ENCODE measurements around the gene APOL6. TPM values are rescaled to one million over a fixed set of nuclear protein-coding genes. Genes with fewer than 3 reads are reported as not detected.

Gene APOL6
- total and polyA plus RNA-seq, 2 donors from 2014 or later = 5.5 to 30.2 TPM

GRCh38 chr22:35717572-35717971 is 69.3 kb downstream of the APOL6 start, which contains the start of gene APOL5:
Gene APOL5 (plus strand): TSS chr22:35717872. CDS start chr22:35717872, 0 bp downstream.
- TF ChIP-seq CTCF (IDR thresholded peaks at IDR 0.05; ENCODE audit: borderline replicate concordance, extremely low read depth, insufficient read depth) = no peak
- intact Hi-C loops (cut with DNase I) = no loop called here
- Histone ChIP-seq H3K27me3 (ENCODE audit: control insufficient read depth, insufficient read depth, low read length) (no peaks in the 10 kb centered on the region), H3K4me1 (ENCODE audit: control insufficient read depth in 2 of 3, insufficient read depth in 2 of 3, low read depth in 1 of 3, low read length in 3 of 3) (no peaks in the 10 kb centered on the region), H3K9me3 (ENCODE audit: control insufficient read depth in 2 of 3, insufficient read depth in 1 of 3, low read length in 3 of 3) (no peaks in the 10 kb centered on the region), H3K27ac (ENCODE audit: low read depth in 2 of 2, low read length in 2 of 2) (no peak within 1 kb of the TSS), H3K36me3 (ENCODE audit: control insufficient read depth in 2 of 3, insufficient read depth in 3 of 3, low read length in 3 of 3) (no peaks in the 10 kb centered on the region), H3K4me3 (ENCODE audit: low read length in 3 of 3) (no peak within 1 kb of the TSS), H3K9ac (ENCODE audit: low read length in 3 of 3) (no peak within 1 kb of the TSS)
- FAIRE-seq (no peak), DNase-seq (no peak)

Other genes starting within 250 kb of the APOL6 start
- 26.4 TPM for gene MCM5, start 248.3 kb upstream of the APOL6 start, total RNA-seq
- gene MCM5, start 248.3 kb upstream of the APOL6 start, polyA plus RNA-seq (ENCODE audit: insufficient read depth, low read depth, low replicate concordance) = 10.2 TPM
- 3.4 TPM for gene RASD2, start 107.6 kb upstream of the APOL6 start, total RNA-seq
- 1.1 TPM for gene RASD2, start 107.6 kb upstream of the APOL6 start, polyA plus RNA-seq (ENCODE audit: insufficient read depth, low read depth, low replicate concordance)
- gene MB, start 31.1 kb upstream of the APOL6 start, total RNA-seq = not detected
- 0.84 TPM for gene MB, start 31.1 kb upstream of the APOL6 start, polyA plus RNA-seq (ENCODE audit: insufficient read depth, low read depth, low replicate concordance)
- not detected for gene APOL5, start 69.4 kb downstream of the APOL6 start, total RNA-seq
- gene APOL5, start 69.4 kb downstream of the APOL6 start, polyA plus RNA-seq (ENCODE audit: insufficient read depth, low read depth, low replicate concordance) = not detected

Data from kidney (tissue), 14 donors.